Stimulated activated CD8-positive, alpha-beta memory T cell treated with anti-CD3 and anti-CD28 coated beads, Interleukin-4, amount 100 ng/mL, for 24 hours (primary cell): ENCODE data around the gene ZMIZ1.

Experiments used
- DNase-seq: peaks from one replicate; pipeline ENCODE4 v3.0.0-alpha.2; 2020; ENCODE audit warnings: low read depth

The ZMIZ1 gene

GRCh38 chr10:79246209-79246581 lies 177.4 kb downstream of the ZMIZ1 start:
- DNase-seq, result no peak

- DNase-seq, result no peak
These were observed 178.0 kb downstream of the ZMIZ1 start for GRCh38 chr10:79246606-79247275.

GRCh38 chr10:79247373-79248137 lies 178.8 kb downstream of the ZMIZ1 start:
- no peak for DNase-seq

GRCh38 chr10:79248341-79249185 lies 179.8 kb downstream of the ZMIZ1 start:
- DNase-seq, result no peak

- DNase-seq, result no peak
These were observed 180.7 kb downstream of the ZMIZ1 start for GRCh38 chr10:79249186-79250121.

GRCh38 chr10:79250259-79250658 lies 181.5 kb downstream of the ZMIZ1 start:
- no peak for DNase-seq

- DNase-seq, result no peak
These were observed 183.7 kb downstream of the ZMIZ1 start for GRCh38 chr10:79252450-79252849.

GRCh38 chr10:79252971-79253370 lies 184.2 kb downstream of the ZMIZ1 start:
- no peak for DNase-seq

- no peak for DNase-seq
These were observed 184.9 kb downstream of the ZMIZ1 start for GRCh38 chr10:79253704-79254103.

- no peak for DNase-seq
These were observed 185.7 kb downstream of the ZMIZ1 start for GRCh38 chr10:79254333-79255006.

- no peak for DNase-seq
These were observed 186.3 kb downstream of the ZMIZ1 start for GRCh38 chr10:79255007-79255507.

- no peak for DNase-seq
These were observed 187.6 kb downstream of the ZMIZ1 start for GRCh38 chr10:79256264-79256806.

- no peak for DNase-seq
These were observed 190.1 kb downstream of the ZMIZ1 start for GRCh38 chr10:79258894-79259293.

GRCh38 chr10:79259834-79260233 lies 191.1 kb downstream of the ZMIZ1 start:
- no peak for DNase-seq

- DNase-seq, result no peak
These were observed 192.3 kb downstream of the ZMIZ1 start for GRCh38 chr10:79260811-79261740.

GRCh38 chr10:79262131-79262530 lies 193.4 kb downstream of the ZMIZ1 start:
- DNase-seq, result no peak

GRCh38 chr10:79262959-79263746 lies 194.4 kb downstream of the ZMIZ1 start:
- no peak for DNase-seq

GRCh38 chr10:79263939-79264338 lies 195.2 kb downstream of the ZMIZ1 start:
- DNase-seq, result no peak

GRCh38 chr10:79264942-79265341 lies 196.2 kb downstream of the ZMIZ1 start:
- no peak for DNase-seq
